Keratinocyte (primary cell): ENCODE measurements around the gene RIPOR2. TPM values are rescaled to one million over a fixed set of nuclear protein-coding genes. Genes with fewer than 3 reads are reported as not detected.
A peak's percentile ranks its signal among the peaks of the same experiment; 100 is the strongest.
"Not testable (repeated sequence)": the region's sequence is repeated elsewhere in the genome, so short reads cannot be mapped to it uniquely, and the experiment has no call there.

Source experiments
- DNase-seq: peaks from one replicate; pipeline ENCODE4 v3.0.0-alpha.2; 2011; ENCODE audit warnings: low read depth, missing footprints, low spot score
- FAIRE-seq: peaks from 2 replicates; lab custom pipeline; 2011; peaks lifted over from hg19 to GRCh38; lab: Jason Lieb, UNC
- H2AFZ ChIP-seq: 2 replicates; pipeline ENCODE4 v1.6.0; 2012; ENCODE audit warnings: low read length, control low read depth, inconsistent platforms; ENCODE audit not compliant: control insufficient read depth
- H3K27ac ChIP-seq: 2 replicates; pipeline ENCODE4 v1.5.1; 2011; ENCODE audit warnings: low read length; ENCODE audit not compliant: control insufficient read depth, insufficient read depth
- H3K27me3 ChIP-seq: 3 replicates; pipeline ENCODE4 v1.6.0; 2011; ENCODE audit warnings: low read length; ENCODE audit not compliant: control insufficient read depth, insufficient read depth; ENCODE audit errors: extremely low read depth
- H3K36me3 ChIP-seq, 2 experiments: 2 replicates in 1 of 2; 3 replicates in 1 of 2; pipeline ENCODE4 v1.5.1; 2011; ENCODE audit warnings: low read length in 2 of 2, mild to moderate bottlenecking in 1 of 2; ENCODE audit not compliant: control insufficient read depth in 2 of 2, insufficient read depth in 2 of 2; ENCODE audit errors: extremely low read depth in 1 of 2
- H3K4me1 ChIP-seq: 3 replicates; pipeline ENCODE4 v1.5.1; 2011; ENCODE audit warnings: low read length; ENCODE audit not compliant: control insufficient read depth, insufficient read depth; ENCODE audit errors: extremely low read depth
- H3K4me2 ChIP-seq: 3 replicates; pipeline ENCODE4 v1.6.0; 2011; ENCODE audit warnings: low read depth, low read length; ENCODE audit not compliant: control insufficient read depth, insufficient read depth; ENCODE audit errors: extremely low read depth
- H3K4me3 ChIP-seq, 3 experiments: fragments of 200-600 bp in 1 of 3; sonication (generic) in 1 of 3; 2 replicates in 2 of 3; 3 replicates in 1 of 3; pipeline ENCODE4 v1.5.1; 2011 to 2016; ENCODE audit warnings: low read length in 3 of 3, mild to moderate bottlenecking in 3 of 3, control low read depth in 2 of 3, inconsistent platforms in 1 of 3, low read depth in 1 of 3, mixed read lengths in 1 of 3, mixed run types in 1 of 3, moderate library complexity in 1 of 3; ENCODE audit not compliant: control insufficient read depth in 2 of 3, insufficient read depth in 2 of 3; ENCODE audit errors: extremely low read depth in 1 of 3
- H3K79me2 ChIP-seq: 2 replicates; pipeline ENCODE4 v1.6.0; 2012; ENCODE audit warnings: low read length; ENCODE audit not compliant: control insufficient read depth, insufficient read depth
- H3K9ac ChIP-seq: 3 replicates; pipeline ENCODE4 v1.6.0; 2011; ENCODE audit warnings: low read length; ENCODE audit not compliant: control insufficient read depth, insufficient read depth; ENCODE audit errors: extremely low read depth
- H3K9me1 ChIP-seq: 3 replicates; pipeline ENCODE4 v1.6.0; 2011; ENCODE audit warnings: low read length; ENCODE audit not compliant: control insufficient read depth, insufficient read depth; ENCODE audit errors: extremely low read depth
- H3K9me3 ChIP-seq: 2 replicates; pipeline ENCODE4 v1.5.1; 2012; ENCODE audit warnings: low read depth, low read length; ENCODE audit not compliant: control insufficient read depth
- H4K20me1 ChIP-seq: 3 replicates; pipeline ENCODE4 v1.6.0; 2011; ENCODE audit warnings: low read length; ENCODE audit not compliant: control insufficient read depth, insufficient read depth; ENCODE audit errors: extremely low read depth
- CTCF ChIP-seq, 3 experiments: IDR thresholded peaks in 1 of 3; conservative IDR thresholded peaks in 1 of 3; optimal IDR thresholded peaks in 1 of 3; 2 replicates in 2 of 3; 3 replicates in 1 of 3; pipeline versions ENCODE3 to v1.5.1; 2011; ENCODE audit warnings: low read length in 3 of 3, mild to moderate bottlenecking in 3 of 3, moderate library complexity in 2 of 3, control low read depth in 1 of 3, inconsistent platforms in 1 of 3; ENCODE audit not compliant: insufficient read depth in 2 of 3; ENCODE audit errors: extremely low read depth in 1 of 3
- EZH2 ChIP-seq: IDR thresholded peaks from one replicate; pipeline ENCODE4 v1.6.1; 2012; ENCODE audit warnings: inconsistent platforms, mild to moderate bottlenecking, low read length, moderate library complexity
- dilution Hi-C: fragments of 300-500 bp; cut with MboI; formaldehyde crosslinking; loops from one replicate; pipeline ENCODE4 v1.7.0; 2020; ENCODE audit warnings: low sequenced_read_pairs; ENCODE audit not compliant: extremely low pct_ligation_motif_present
- polyA plus RNA-seq, 5 experiments: library from polyadenylated mRNA; depleted of rRNA in 3 of 5; stranded (reverse) in 3 of 5; stranded (forward) in 1 of 5; unstranded in 1 of 5; fragments of >200 nt; gene quantifications; 1 replicate in 1 of 5; 2 replicates in 3 of 5; 3 replicates in 1 of 5; pipeline versions ENCODE4 v1.2.1 to v1.2.3, GENCODE V29; 2011 to 2012; ENCODE audit warnings: missing spikeins in 2 of 5, low read depth in 1 of 5, low replicate concordance in 1 of 5

The RIPOR2 gene
- polyA plus RNA-seq, 1 donor (not counting 4 experiments of a cell fraction or from before 2014, with no cell fraction given) = 0.07 TPM

- H3K9me1 ChIP-seq, H3K36me3 ChIP-seq, FAIRE-seq, H3K4me3 ChIP-seq, H3K27me3 ChIP-seq, H3K9ac ChIP-seq, H2AFZ ChIP-seq, dilution Hi-C loops, H3K27ac ChIP-seq, H3K79me2 ChIP-seq, H3K9me3 ChIP-seq, H3K4me2 ChIP-seq, H3K4me1 ChIP-seq, DNase-seq, H4K20me1 ChIP-seq: not testable (repeated sequence)
These were observed 170.6 kb downstream of the RIPOR2 start for GRCh38 chr6:24764833-24765828.

GRCh38 chr6:24763578-24763977 is 172.2 kb downstream of the RIPOR2 start:
- no peak overlapping the region for H2AFZ ChIP-seq
- TF ChIP-seq EZH2 (no peak), CTCF (optimal IDR thresholded peaks at IDR 0.05 in 1 of 3, IDR thresholded peaks at IDR 0.05 in 1 of 3, conservative IDR thresholded peaks at IDR 0.05 in 1 of 3; ENCODE audit: extremely low read depth in 1 of 3, insufficient read depth in 2 of 3, low read length in 3 of 3) (no peak)
- H3K27me3 ChIP-seq = no peaks in the 10 kb centered on the region
- dilution Hi-C loops = no loop called here
- H3K9me1 ChIP-seq = no peaks in the 10 kb centered on the region
- no peak overlapping the region for H3K27ac ChIP-seq
- peaks cover 5% of the 10 kb centered on the region for H3K4me1 ChIP-seq
- peak overlapping the region; percentile 35 for H3K4me2 ChIP-seq
- H3K36me3 ChIP-seq = no peaks in the 10 kb centered on the region
- no peak overlapping the region for H3K4me3 ChIP-seq
- H3K9me3 ChIP-seq = no peaks in the 10 kb centered on the region
- DNase-seq (no peak), FAIRE-seq (no peak)
- no peaks in the 10 kb centered on the region for H3K79me2 ChIP-seq
- no peak overlapping the region for H3K9ac ChIP-seq
- no peaks in the 10 kb centered on the region for H4K20me1 ChIP-seq
